NCI-H748 treated with DMSO at 0.1 percent for 48 hours (cell line): ENCODE measurements around the gene TBC1D1.
A peak's percentile ranks its signal among the peaks of the same experiment; 100 is the strongest.

Experiments used
- DNase-seq: peaks from one replicate; lab custom pipeline; 2025; lab: John Stamatoyannopoulos, UW

The TBC1D1 gene

GRCh38 chr4:37994569-37994968, 103.7 kb downstream of the TBC1D1 start:
- no peak for DNase-seq

GRCh38 chr4:37995299-37995821, 104.5 kb downstream of the TBC1D1 start:
- no peak for DNase-seq

- DNase-seq, result no peak
Measured at GRCh38 chr4:37995981-37996775, 105.3 kb downstream of the TBC1D1 start.

- DNase-seq, result no peak
Measured at GRCh38 chr4:37998226-37998625, 107.3 kb downstream of the TBC1D1 start.

- peak; percentile 11 for DNase-seq
Measured at GRCh38 chr4:37999000-37999716, 108.3 kb downstream of the TBC1D1 start.

- DNase-seq, result no peak
Measured at GRCh38 chr4:37999965-38000364, 109.1 kb downstream of the TBC1D1 start.

- no peak for DNase-seq
Measured at GRCh38 chr4:38001927-38002326, 111.0 kb downstream of the TBC1D1 start.

- no peak for DNase-seq
Measured at GRCh38 chr4:38002451-38003071, 111.7 kb downstream of the TBC1D1 start.

- no peak for DNase-seq
Measured at GRCh38 chr4:38003102-38003501, 112.2 kb downstream of the TBC1D1 start.

GRCh38 chr4:38003628-38004027, 112.7 kb downstream of the TBC1D1 start:
- DNase-seq, result no peak

GRCh38 chr4:38004062-38004461, 113.2 kb downstream of the TBC1D1 start:
- DNase-seq, result no peak

GRCh38 chr4:38004887-38005286, 114.0 kb downstream of the TBC1D1 start:
- no peak for DNase-seq

- DNase-seq, result no peak
Measured at GRCh38 chr4:38005637-38006036, 114.8 kb downstream of the TBC1D1 start.

GRCh38 chr4:38007645-38008044, 116.8 kb downstream of the TBC1D1 start:
- no peak for DNase-seq

GRCh38 chr4:38008571-38009021, 117.7 kb downstream of the TBC1D1 start:
- no peak for DNase-seq

GRCh38 chr4:38009421-38009820, 118.5 kb downstream of the TBC1D1 start:
- no peak for DNase-seq

- DNase-seq, result no peak
Measured at GRCh38 chr4:38009949-38010348, 119.1 kb downstream of the TBC1D1 start.

- no peak for DNase-seq
Measured at GRCh38 chr4:38011511-38012162, 120.8 kb downstream of the TBC1D1 start.

GRCh38 chr4:38013461-38014366, 122.8 kb downstream of the TBC1D1 start:
- DNase-seq, result no peak

- no peak for DNase-seq
Measured at GRCh38 chr4:38014421-38014852, 123.6 kb downstream of the TBC1D1 start.
